Measurements from ENCODE around the gene RAB40C.

Gene RAB40C

GRCh38 chr16:555528-556473 lies 34.1 kb upstream of the RAB40C start (continued):
- TF ChIP-seq POU6F1 (CRISPR knock-in tag; IDR thresholded peaks at IDR 0.05; ENCODE audit: borderline replicate concordance, low read depth) (no peak), ZNF8 (CRISPR knock-in tag; IDR thresholded peaks at IDR 0.05) (no peak)

GRCh38 chr16:556474-557173 lies 33.2 kb upstream of the RAB40C start:
- no peak for TF ChIP-seq TOX (CRISPR knock-in tag; IDR thresholded peaks at IDR 0.05; ENCODE audit: borderline replicate concordance)
- no peak for TF ChIP-seq CSDC2 (CRISPR knock-in tag; IDR thresholded peaks at IDR 0.05)
- TF ChIP-seq GLIS3 (CRISPR knock-in tag; IDR thresholded peaks at IDR 0.05) = no peak
- no peak for TF ChIP-seq ESRRG (CRISPR knock-in tag; IDR thresholded peaks at IDR 0.05)
- no peak for TF ChIP-seq CSRNP3 (CRISPR knock-in tag; IDR thresholded peaks at IDR 0.05)
- ATAC-seq = no peak; the same call in 2 of the 3 replicates

- TF ChIP-seq CSRNP3 (CRISPR knock-in tag; IDR thresholded peaks at IDR 0.05) (no peak), BACH2 (CRISPR knock-in tag; IDR thresholded peaks at IDR 0.05; ENCODE audit: borderline replicate concordance) (no peak), CREB5 (CRISPR knock-in tag; IDR thresholded peaks at IDR 0.05; ENCODE audit: low read depth) (no peak), CSDC2 (CRISPR knock-in tag; IDR thresholded peaks at IDR 0.05) (no peak), SNAI2 (CRISPR knock-in tag; IDR thresholded peaks at IDR 0.05) (no peak), ZFP30 (CRISPR knock-in tag; IDR thresholded peaks at IDR 0.05) (no peak), ZC3H10 (CRISPR knock-in tag; IDR thresholded peaks at IDR 0.05) (no peak), TOX (CRISPR knock-in tag; IDR thresholded peaks at IDR 0.05; ENCODE audit: borderline replicate concordance) (no peak), GLIS3 (CRISPR knock-in tag; IDR thresholded peaks at IDR 0.05) (no peak), TSHZ2 (CRISPR knock-in tag; IDR thresholded peaks at IDR 0.05) (no peak), ZNF565 (CRISPR knock-in tag; conservative IDR thresholded peaks at IDR 0.05; ENCODE audit: low read depth) (no peak), ZNF70 (CRISPR knock-in tag; IDR thresholded peaks at IDR 0.05) (no peak), ZFP3 (CRISPR knock-in tag; IDR thresholded peaks at IDR 0.05) (no peak), OSR1 (CRISPR knock-in tag; IDR thresholded peaks at IDR 0.05) (no peak), PATZ1 (CRISPR knock-in tag; IDR thresholded peaks at IDR 0.05; ENCODE audit: borderline replicate concordance) (no peak)
- no peak for ATAC-seq
Measured at GRCh38 chr16:557463-558297, 32.2 kb upstream of the RAB40C start.
